ENCODE data around the gene TMCC1.
A peak's percentile ranks its signal among the peaks of the same experiment; 100 is the strongest.

- TF ChIP-seq POLR2A (IDR thresholded peaks at IDR 0.05) (no peak), CTCF (IDR thresholded peaks at IDR 0.05) (peak in 2 of 4 experiments; percentile 27 to 30), EP300 (IDR thresholded peaks at IDR 0.05) (no peak)
Measured at GRCh38 chr3:129892857-129893580, 492 bp downstream of the TMCC1 start.
